ENCODE data around the gene RBBP7.
A peak's percentile ranks its signal among the peaks of the same experiment; 100 is the strongest.

Gene RBBP7

GRCh38 chrX:16870095-16870861 lies at the start of gene RBBP7:
RBBP7 (minus strand) TSS chrX:16870362; CDS start chrX:16870053, 309 bp downstream.
- in situ Hi-C loops (cut with HindIII; ENCODE audit: low pct_ligation_motif_present, low pct_unique_long_range_greater_than_20kb, low sequenced_read_pairs) = no loop called here
- peak; percentile 80 for DNase-seq

GRCh38 chrX:16918979-16919378 lies 48.8 kb upstream of the RBBP7 start:
- DNase-seq = no peak
- in situ Hi-C loops (cut with HindIII; ENCODE audit: low pct_ligation_motif_present, low pct_unique_long_range_greater_than_20kb, low sequenced_read_pairs) = no loop called here

GRCh38 chrX:16917120-16917519 lies 47.0 kb upstream of the RBBP7 start:
- DNase-seq = no peak
- in situ Hi-C loops (cut with HindIII; ENCODE audit: low pct_ligation_motif_present, low pct_unique_long_range_greater_than_20kb, low sequenced_read_pairs) = no loop called here

GRCh38 chrX:16916561-16916960 lies 46.4 kb upstream of the RBBP7 start:
- DNase-seq = no peak
- in situ Hi-C loops (cut with HindIII; ENCODE audit: low pct_ligation_motif_present, low pct_unique_long_range_greater_than_20kb, low sequenced_read_pairs) = no loop called here

GRCh38 chrX:16914058-16914457 lies 43.9 kb upstream of the RBBP7 start:
- DNase-seq = no peak

GRCh38 chrX:16910376-16910775 lies 40.2 kb upstream of the RBBP7 start:
- in situ Hi-C loops (cut with HindIII; ENCODE audit: low pct_ligation_motif_present, low pct_unique_long_range_greater_than_20kb, low sequenced_read_pairs) = no loop called here
- no peak for DNase-seq

More at GRCh38 chrX:16914058-16914457, 43.9 kb upstream of the RBBP7 start:
- in situ Hi-C loops (cut with HindIII; ENCODE audit: low pct_ligation_motif_present, low pct_unique_long_range_greater_than_20kb, low sequenced_read_pairs) = no loop called here

GRCh38 chrX:16903274-16904022 lies 33.3 kb upstream of the RBBP7 start:
- in situ Hi-C loops (cut with HindIII; ENCODE audit: low pct_ligation_motif_present, low pct_unique_long_range_greater_than_20kb, low sequenced_read_pairs) = no loop called here
- no peak for DNase-seq

GRCh38 chrX:16897445-16897844 lies 27.3 kb upstream of the RBBP7 start:
- no peak for DNase-seq

GRCh38 chrX:16892504-16893362 lies 22.6 kb upstream of the RBBP7 start:
- peak; percentile 77 for DNase-seq
- in situ Hi-C loops (cut with HindIII; ENCODE audit: low pct_ligation_motif_present, low pct_unique_long_range_greater_than_20kb, low sequenced_read_pairs) = no loop called here

More at GRCh38 chrX:16897445-16897844, 27.3 kb upstream of the RBBP7 start:
- in situ Hi-C loops (cut with HindIII; ENCODE audit: low pct_ligation_motif_present, low pct_unique_long_range_greater_than_20kb, low sequenced_read_pairs) = no loop called here

GRCh38 chrX:16885628-16886027 lies 15.5 kb upstream of the RBBP7 start:
- no peak for DNase-seq
- in situ Hi-C loops (cut with HindIII; ENCODE audit: low pct_ligation_motif_present, low pct_unique_long_range_greater_than_20kb, low sequenced_read_pairs) = no loop called here

- no peak for DNase-seq
- in situ Hi-C loops (cut with HindIII; ENCODE audit: low pct_ligation_motif_present, low pct_unique_long_range_greater_than_20kb, low sequenced_read_pairs) = no loop called here
Observed at GRCh38 chrX:16883487-16883804, 13.3 kb upstream of the RBBP7 start.

GRCh38 chrX:16882702-16883486 lies 12.7 kb upstream of the RBBP7 start:
- in situ Hi-C loops (cut with HindIII; ENCODE audit: low pct_ligation_motif_present, low pct_unique_long_range_greater_than_20kb, low sequenced_read_pairs) = no loop called here

GRCh38 chrX:16882169-16882568 lies 12.0 kb upstream of the RBBP7 start:
- DNase-seq = peak; percentile 1
- in situ Hi-C loops (cut with HindIII; ENCODE audit: low pct_ligation_motif_present, low pct_unique_long_range_greater_than_20kb, low sequenced_read_pairs) = no loop called here

More at GRCh38 chrX:16882702-16883486, 12.7 kb upstream of the RBBP7 start:
- peak; percentile 59 for DNase-seq

GRCh38 chrX:16876696-16877095 lies 6.5 kb upstream of the RBBP7 start:
- no peak for DNase-seq

GRCh38 chrX:16874458-16875095 lies 4.4 kb upstream of the RBBP7 start:
- in situ Hi-C loops (cut with HindIII; ENCODE audit: low pct_ligation_motif_present, low pct_unique_long_range_greater_than_20kb, low sequenced_read_pairs) = no loop called here
- no peak for DNase-seq

More at GRCh38 chrX:16876696-16877095, 6.5 kb upstream of the RBBP7 start:
- in situ Hi-C loops (cut with HindIII; ENCODE audit: low pct_ligation_motif_present, low pct_unique_long_range_greater_than_20kb, low sequenced_read_pairs) = no loop called here

GRCh38 chrX:16873106-16873505 lies 2.9 kb upstream of the RBBP7 start:
- no peak for DNase-seq
- in situ Hi-C loops (cut with HindIII; ENCODE audit: low pct_ligation_motif_present, low pct_unique_long_range_greater_than_20kb, low sequenced_read_pairs) = no loop called here

- DNase-seq = no peak
- in situ Hi-C loops (cut with HindIII; ENCODE audit: low pct_ligation_motif_present, low pct_unique_long_range_greater_than_20kb, low sequenced_read_pairs) = no loop called here
Observed at GRCh38 chrX:16870862-16871815, 977 bp upstream of the RBBP7 start.
